Epidermal melanocyte (primary cell): Measurements from ENCODE around the gene GBP2.
A peak's percentile ranks its signal among the peaks of the same experiment; 100 is the strongest.
"Not testable (repeated sequence)": the region's sequence is repeated elsewhere in the genome, so short reads cannot be mapped to it uniquely, and the experiment has no call there.

Experiments used
- DNase-seq: peaks from one replicate; pipeline ENCODE4 v3.0.0; 2011; ENCODE audit warnings: low spot score; ENCODE audit not compliant: insufficient read length

GBP2 gene

GRCh38 chr1:89128003-89128458 lies 2.1 kb upstream of the GBP2 start:
- not testable (repeated sequence) for DNase-seq

GRCh38 chr1:89126602-89127565 lies 970 bp upstream of the GBP2 start:
- DNase-seq = not testable (repeated sequence)

GRCh38 chr1:89125240-89125912 lies 538 bp downstream of the GBP2 start:
- no peak for DNase-seq

GRCh38 chr1:89121641-89122040 lies 4.3 kb downstream of the GBP2 start:
- DNase-seq = no peak

DNA sequence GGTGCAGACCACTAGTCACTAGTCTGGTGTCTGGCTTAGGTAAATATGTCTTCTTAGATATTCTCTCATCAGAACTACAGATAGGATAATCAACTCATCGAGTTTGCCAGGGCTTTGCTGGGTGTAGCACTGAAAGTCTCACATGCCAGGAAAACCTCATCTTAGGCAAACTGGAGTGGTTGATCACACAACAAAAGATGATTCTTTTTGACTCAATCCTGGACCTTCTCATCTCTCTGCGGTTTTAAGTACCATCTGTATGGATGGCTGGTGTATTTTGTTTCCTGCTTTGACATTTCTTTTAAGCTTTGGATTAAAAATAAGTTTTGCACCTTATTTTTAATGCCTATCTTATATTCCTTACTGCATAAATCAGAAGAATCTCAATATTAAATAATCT lies 11.3 kb downstream of the GBP2 start:
- DNase-seq = no peak

DNA sequence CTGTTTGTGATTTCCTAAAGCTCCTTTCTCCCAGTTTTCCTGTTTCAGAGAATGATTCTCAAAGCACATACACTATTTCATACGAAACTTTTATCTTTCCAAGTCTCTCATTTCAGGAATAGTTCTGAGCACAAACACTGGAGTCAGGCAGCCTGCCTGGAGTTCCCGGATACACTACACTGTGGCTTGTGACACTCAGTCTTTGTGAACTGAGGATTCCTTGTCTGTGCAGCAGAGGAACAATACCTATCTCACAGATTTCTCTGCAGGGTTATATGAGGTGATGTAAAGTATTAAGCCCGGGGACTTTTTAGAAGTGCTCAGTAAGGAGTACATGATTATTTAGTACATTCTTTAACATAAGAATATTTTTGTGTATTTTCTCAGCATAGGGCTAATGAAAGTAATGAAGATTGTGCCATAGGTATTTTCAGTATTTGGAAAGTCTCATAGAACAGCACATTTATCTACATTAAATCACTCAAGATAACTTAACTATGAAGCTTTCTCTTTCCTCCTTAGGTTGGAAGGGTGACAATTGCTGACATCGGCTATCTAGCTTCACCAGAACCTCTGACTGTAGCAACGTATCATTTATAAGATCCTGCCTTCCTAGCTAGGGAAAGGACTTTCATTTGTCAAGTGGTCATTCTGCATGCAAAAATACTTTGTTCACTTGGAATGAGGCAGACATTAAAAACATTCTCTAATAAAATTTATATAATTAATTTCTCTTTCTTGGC lies 12.9 kb downstream of the GBP2 start:
- peak; percentile 43 for DNase-seq

DNA sequence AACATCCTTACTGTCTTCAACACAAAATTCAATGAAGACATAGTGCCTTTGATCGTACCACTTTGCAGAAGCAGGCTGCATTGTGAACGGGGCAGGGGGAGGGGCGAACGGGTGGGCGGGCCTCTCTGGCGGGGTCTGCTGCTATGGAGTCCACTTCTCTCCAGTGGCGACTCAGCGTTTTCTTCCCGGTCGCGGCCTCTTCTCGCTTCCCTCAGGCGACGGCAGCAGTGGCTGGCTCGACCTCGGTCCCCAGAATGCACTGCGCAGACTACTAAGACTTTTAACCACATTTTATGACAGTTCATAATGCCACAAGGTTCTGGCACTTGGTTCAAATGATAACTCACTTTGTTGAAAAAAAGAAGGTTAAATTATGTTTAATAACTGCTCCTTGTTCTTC lies 21.2 kb downstream of the GBP2 start:
- no peak for DNase-seq

DNA sequence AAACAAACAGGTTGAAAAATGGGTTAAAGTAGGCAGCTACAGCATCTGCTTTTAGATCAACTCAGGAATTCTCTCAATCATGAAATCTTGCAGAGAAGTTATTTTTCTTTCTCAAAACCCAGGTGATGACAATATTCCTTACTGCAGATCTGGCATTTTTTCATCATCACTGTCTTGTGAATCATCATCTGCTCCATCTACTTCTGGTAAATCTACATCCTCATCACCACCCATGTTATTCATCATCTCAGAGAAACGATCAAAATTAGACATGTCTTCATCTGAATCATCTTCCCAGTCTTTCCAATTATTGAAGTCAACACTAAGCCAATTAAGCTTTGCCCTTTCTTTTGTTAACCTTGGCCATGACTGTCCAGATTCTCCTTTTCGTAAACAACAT lies 21.8 kb downstream of the GBP2 start:
- DNase-seq = no peak

DNA sequence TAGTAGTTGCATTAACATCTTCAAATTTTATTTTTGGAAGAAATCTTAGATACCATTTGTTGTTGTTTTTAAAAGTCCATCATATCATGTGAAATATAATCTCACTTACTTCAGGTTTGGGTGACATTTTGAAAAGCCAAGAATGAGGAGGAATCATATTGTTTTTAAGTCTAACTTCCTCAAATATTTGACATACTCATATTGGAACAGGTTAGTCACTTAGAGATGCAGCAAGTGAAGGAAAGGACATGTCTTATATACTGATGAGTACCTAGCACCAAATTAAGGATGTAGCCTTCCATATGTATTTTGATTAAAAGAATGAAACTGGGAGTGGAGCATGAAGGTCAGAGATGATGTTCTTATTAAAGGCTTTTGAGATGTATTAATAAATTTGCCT lies 23.9 kb downstream of the GBP2 start:
- DNase-seq = no peak

DNA sequence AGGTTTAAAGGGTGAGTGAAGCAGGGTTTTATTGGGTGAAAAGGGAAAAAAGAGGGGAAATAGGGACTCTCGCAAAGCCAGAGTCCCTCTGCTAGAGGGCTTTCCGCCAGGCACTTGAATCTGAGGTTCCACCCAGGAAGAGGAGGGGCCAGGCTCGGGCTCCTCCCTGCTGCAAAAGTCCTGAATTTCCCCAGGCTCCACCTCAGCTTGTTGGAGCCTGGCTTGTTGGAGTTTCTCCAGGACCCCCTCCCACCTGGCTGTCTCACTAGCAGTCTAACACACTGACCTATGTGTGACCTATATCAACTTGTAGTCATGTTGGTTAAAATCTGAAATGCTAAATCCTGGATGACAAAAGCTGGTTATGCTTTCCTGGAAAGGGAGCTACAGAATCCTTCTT lies 25.5 kb downstream of the GBP2 start:
- no peak for DNase-seq

DNA sequence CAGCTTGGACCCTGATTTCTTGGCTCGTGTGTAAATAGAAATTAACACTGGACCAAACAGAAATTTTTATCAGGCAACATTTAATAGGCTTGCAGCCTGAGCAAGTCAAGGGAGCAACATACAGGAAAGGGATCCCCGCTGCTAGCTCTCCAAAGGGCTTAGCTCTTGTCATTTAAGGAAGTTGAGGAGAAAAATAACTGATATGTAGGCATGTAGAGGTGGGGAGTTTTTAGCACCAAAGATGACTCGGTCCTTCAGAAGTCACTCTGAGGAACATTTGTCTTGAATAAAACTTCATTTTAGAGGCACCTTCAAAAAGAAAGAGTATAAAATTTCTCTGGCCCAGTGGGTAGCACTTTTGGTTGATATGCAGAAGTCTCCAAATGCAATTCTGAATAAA lies 27.1 kb downstream of the GBP2 start:
- no peak for DNase-seq

- DNase-seq = no peak
These were observed 30.2 kb downstream of the GBP2 start for GRCh38 chr1:89095737-89096136.

DNA sequence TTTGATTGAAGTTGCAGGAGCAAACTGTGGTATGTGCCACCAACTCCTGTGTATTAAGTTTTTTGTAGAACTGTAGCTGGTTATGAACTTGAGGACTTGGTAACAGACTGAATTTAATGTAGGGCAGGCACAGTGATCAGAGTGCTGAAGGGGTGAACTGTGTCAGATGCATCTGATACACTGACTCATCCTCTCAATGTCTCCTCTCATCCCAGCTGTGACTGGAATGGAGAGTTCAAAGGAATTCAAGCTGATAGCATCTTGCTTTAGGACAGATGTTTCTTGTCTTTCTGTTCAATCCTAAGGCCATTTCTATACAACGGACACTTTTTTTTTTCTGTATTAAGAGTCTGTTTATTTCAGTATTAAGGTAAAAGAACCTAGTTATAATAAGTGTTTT lies 36.0 kb downstream of the GBP2 start:
- DNase-seq = no peak

- DNase-seq = no peak
These were observed 37.3 kb downstream of the GBP2 start for GRCh38 chr1:89088572-89088971.

DNA sequence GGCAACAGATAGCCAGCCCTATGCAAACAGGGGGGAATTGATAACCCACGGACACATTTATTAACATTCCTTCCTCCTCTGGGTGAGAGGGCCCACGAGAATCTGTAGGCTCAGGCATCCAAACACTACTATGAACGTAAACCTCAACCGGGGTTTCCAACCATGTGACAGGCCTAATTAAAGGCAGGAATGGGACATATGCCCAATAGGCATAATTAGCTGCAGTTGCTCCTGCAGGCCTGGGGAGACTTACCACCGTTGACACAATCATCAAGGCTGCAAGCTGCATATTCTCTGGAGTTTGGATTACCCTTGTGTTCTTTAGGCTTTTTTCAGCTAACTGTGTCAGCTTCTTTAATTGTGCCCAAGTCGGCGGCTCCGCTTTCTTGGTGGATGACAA lies 38.7 kb downstream of the GBP2 start:
- no peak for DNase-seq

DNA sequence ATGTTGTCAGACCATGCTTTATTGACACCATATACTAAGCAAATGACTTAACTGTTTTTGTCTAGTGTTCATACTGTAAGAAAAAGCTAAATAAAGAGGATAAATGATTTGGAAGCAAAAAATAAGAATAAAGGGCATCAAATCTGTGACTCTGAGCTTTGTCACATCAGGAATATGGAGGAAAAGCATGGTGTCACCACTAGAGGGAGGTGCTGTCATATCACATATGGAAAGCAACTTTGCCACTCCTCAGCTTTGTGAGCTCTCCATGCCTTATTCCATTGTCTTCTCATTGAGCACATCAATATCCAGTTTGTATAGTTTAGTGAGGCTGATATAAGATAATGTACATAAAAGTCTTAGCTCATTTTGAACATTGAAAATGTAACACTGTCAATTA lies 40.1 kb downstream of the GBP2 start:
- no peak for DNase-seq

DNA sequence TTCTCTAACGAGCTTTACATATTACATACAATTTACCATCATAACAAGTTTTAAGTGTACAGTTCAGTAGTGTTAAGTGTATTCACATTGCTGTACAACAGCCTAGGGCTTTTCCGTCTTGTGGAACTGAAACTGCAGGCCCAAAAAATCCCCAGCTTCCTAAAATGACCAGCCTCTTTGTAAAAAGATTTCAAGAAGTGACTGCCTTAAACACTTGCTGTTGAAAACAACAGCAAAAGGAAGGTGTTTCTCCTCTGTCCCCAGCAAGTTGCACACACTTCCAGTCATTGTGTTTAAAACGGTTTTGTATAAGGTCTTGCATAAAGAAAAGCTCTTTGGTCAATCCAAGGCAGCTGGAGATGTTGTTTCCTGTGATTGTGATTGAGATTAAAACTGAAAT lies 44.9 kb downstream of the GBP2 start:
- DNase-seq = no peak

DNA sequence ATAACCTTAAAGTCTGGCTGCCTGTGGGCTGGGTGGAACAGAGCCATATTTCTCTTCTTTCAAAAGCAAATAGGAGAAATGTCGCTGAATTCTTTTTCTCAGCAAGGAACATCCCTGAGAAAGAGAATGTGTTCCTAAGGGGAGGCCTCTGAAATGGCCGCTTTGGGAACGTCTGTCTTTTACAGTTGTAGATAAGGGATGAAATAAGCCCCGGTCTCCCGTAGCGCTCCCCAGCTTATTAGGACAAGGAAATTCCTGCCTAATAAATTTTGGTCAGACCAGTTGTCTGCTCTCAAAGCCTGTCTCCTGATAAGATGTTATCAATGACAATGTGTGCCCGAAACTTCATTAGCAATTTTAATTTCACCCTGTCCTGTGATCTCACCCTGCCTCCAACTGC lies 45.8 kb downstream of the GBP2 start:
- DNase-seq = not testable (repeated sequence)

- DNase-seq = not testable (repeated sequence)
These were observed 53.3 kb downstream of the GBP2 start for GRCh38 chr1:89072466-89073065.

DNA sequence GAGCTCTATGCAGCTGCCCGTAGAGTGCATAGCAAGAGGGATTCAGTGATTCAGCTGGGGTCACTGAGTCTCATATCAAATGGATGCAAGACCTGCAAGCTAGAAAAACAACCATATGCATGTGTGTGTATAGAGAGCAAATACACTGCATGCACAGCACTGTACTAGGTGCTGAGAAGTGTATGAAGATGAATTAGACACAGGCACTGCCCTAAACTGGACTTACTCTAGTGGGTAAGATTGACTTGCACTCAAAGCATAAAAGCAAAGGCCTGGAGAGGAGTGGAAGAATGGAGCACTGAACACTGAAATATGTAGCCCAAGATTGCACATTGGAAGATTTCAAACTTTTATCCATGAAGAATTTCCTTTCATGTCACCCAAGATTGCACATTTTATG lies 55.4 kb downstream of the GBP2 start:
- no peak for DNase-seq

DNA sequence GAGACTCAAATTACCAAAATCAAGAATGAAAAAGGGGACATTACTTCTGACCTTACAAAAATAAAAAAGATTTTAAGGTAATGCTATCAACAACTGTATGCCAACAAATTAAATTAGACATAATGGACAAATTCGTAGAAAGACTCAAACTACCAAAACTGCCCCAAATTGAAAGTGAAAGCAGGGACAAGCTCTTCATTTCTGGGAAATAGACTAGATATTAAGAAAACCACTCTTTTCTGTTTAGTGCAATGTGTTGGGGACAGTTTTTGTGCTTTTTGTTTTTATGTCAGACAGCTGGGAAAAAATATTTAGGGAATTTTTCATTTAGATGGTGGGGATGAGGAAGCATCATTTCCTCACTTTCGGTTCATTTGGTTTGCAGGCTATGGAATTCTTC lies 56.0 kb downstream of the GBP2 start:
- no peak for DNase-seq

DNA sequence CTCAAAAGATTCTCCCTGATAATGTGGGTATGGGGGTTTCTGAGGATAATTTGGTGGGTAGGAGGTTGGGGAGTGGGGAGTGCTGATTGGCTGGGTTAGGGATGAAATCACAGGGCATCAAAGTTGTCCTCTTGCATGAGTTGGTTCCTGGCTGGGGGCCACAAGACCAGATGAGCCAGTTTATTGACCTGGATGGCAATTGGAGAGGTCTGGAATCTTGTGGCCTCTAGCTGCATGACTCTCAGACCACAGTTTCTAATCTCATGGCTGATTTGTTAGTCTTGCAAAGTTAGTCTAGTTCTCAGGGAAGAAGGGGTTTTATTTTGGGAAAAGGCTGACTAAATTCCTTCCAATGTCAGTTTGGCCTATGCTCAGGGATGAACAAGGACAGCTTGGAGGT lies 57.6 kb downstream of the GBP2 start:
- DNase-seq = no peak
